Transverse colon (tissue), 4 donors: ENCODE data around the gene FCAR.
"Not testable (repeated sequence)": the region's sequence is repeated elsewhere in the genome, so short reads cannot be mapped to it uniquely, and the experiment has no call there.

ENCODE experiments used
- CTCF ChIP-seq, 5 experiments: fragments of 200-600 bp in 3 of 5; fragments of 450-650 bp in 2 of 5; sonication (generic) in 3 of 5; IDR thresholded peaks; 1 replicate in 2 of 5; 2 replicates in 3 of 5; pipeline ENCODE4 v1.5.1; 2016 to 2017; ENCODE audit warnings: antibody characterized with exemption in 5 of 5, inconsistent platforms in 3 of 5, mild to moderate bottlenecking in 2 of 5, moderate library complexity in 1 of 5
- POLR2AphosphoS5 ChIP-seq, 3 donors: sonication (generic); formaldehyde crosslinking; IDR thresholded peaks; one replicate each; pipeline ENCODE4 v1.6.1; 2016; ENCODE audit warnings: antibody characterized with exemption in 3 of 3

- TF ChIP-seq CTCF, POLR2AphosphoS5 (IDR thresholded peaks at IDR 0.05): not testable (repeated sequence)
Measured at GRCh38 chr19:54859421-54859820, 14.6 kb upstream of the FCAR start.
